Esophagus squamous epithelium (tissue), 4 donors: ENCODE measurements around the gene PTAFR.

Source experiments
- CTCF ChIP-seq, 6 experiments: fragments of 450-650 bp in 4 of 6; fragments of 200-600 bp in 2 of 6; sonication (generic) in 2 of 6; IDR thresholded peaks; one replicate each; pipeline ENCODE4 v1.5.1; 2016 to 2019; ENCODE audit warnings: antibody characterized with exemption in 6 of 6, mild to moderate bottlenecking in 4 of 6, moderate library complexity in 4 of 6
- POLR2A ChIP-seq, 4 donors: fragments of 450-650 bp; IDR thresholded peaks; one replicate each; pipeline ENCODE4 v1.6.1; 2017; ENCODE audit warnings: antibody characterized with exemption in 4 of 4, mild to moderate bottlenecking in 4 of 4, moderate library complexity in 3 of 4

GRCh38 chr1:28110555-28110954, 65.9 kb downstream of the PTAFR start:
- TF ChIP-seq CTCF (IDR thresholded peaks at IDR 0.05) (no peak), POLR2A (IDR thresholded peaks at IDR 0.05) (no peak)
